Activated CD8-positive, alpha-beta memory T cell treated with anti-CD3 and anti-CD28 coated beads for 48 hours (primary cell): ENCODE data around the gene TOMM20.
A peak's percentile ranks its signal among the peaks of the same experiment; 100 is the strongest.
"Not testable (repeated sequence)": the region's sequence is repeated elsewhere in the genome, so short reads cannot be mapped to it uniquely, and the experiment has no call there.

Experiments used
- DNase-seq, 3 experiments: peaks; one replicate each; pipeline ENCODE4 v3.0.0-alpha.2; 2020; ENCODE audit warnings: low read depth in 2 of 3, low spot score in 2 of 3

Gene TOMM20

GRCh38 chr1:235102993-235103411 is 25.6 kb downstream of the TOMM20 start:
- DNase-seq: no peak

- no peak for DNase-seq
Observed at GRCh38 chr1:235102259-235102582, 26.4 kb downstream of the TOMM20 start.

GRCh38 chr1:235101558-235102258 is 26.9 kb downstream of the TOMM20 start:
- no peak for DNase-seq

GRCh38 chr1:235100194-235100772 is 28.4 kb downstream of the TOMM20 start:
- no peak for DNase-seq

- DNase-seq: no peak
Observed at GRCh38 chr1:235098991-235099390, 29.6 kb downstream of the TOMM20 start.

GRCh38 chr1:235098547-235098946 is 30.1 kb downstream of the TOMM20 start:
- DNase-seq: no peak

GRCh38 chr1:235097501-235097900 is 31.1 kb downstream of the TOMM20 start:
- not testable (repeated sequence) for DNase-seq

- no peak for DNase-seq
Observed at GRCh38 chr1:235095938-235096562, 32.6 kb downstream of the TOMM20 start.

- peak; percentile 49 to 79 (median 79) for DNase-seq
Observed at GRCh38 chr1:235093696-235094592, 34.7 kb downstream of the TOMM20 start.

- DNase-seq: no peak
Observed at GRCh38 chr1:235093013-235093695, 35.5 kb downstream of the TOMM20 start.

GRCh38 chr1:235092415-235092814 is 36.2 kb downstream of the TOMM20 start:
- DNase-seq: not testable (repeated sequence)

- DNase-seq: not testable (repeated sequence)
Observed at GRCh38 chr1:235092045-235092406, 36.6 kb downstream of the TOMM20 start.

- not testable (repeated sequence) for DNase-seq
Observed at GRCh38 chr1:235091319-235092044, 37.2 kb downstream of the TOMM20 start.

- DNase-seq: no peak
Observed at GRCh38 chr1:235090406-235091069, 38.1 kb downstream of the TOMM20 start.

- no peak for DNase-seq
Observed at GRCh38 chr1:235088907-235089306, 39.7 kb downstream of the TOMM20 start.

GRCh38 chr1:235088430-235088829 is 40.2 kb downstream of the TOMM20 start:
- DNase-seq: no peak

GRCh38 chr1:235087906-235088305 is 40.7 kb downstream of the TOMM20 start:
- no peak for DNase-seq

- DNase-seq: not testable (repeated sequence)
Observed at GRCh38 chr1:235085411-235086117, 43.1 kb downstream of the TOMM20 start.

- DNase-seq: not testable (repeated sequence)
Observed at GRCh38 chr1:235080788-235081187, 47.8 kb downstream of the TOMM20 start.
